Suprapubic skin (tissue), 3 donors: Measurements from ENCODE around the gene SDF2.

Experiments used
- POLR2A ChIP-seq, 2 donors: fragments of 450-650 bp; IDR thresholded peaks; one replicate each; pipeline ENCODE4 v1.6.1; 2017; ENCODE audit warnings: antibody characterized with exemption in 2 of 2, mild to moderate bottlenecking in 2 of 2, moderate library complexity in 2 of 2
- TF ChIP-seq, protein P1 (sequence below), 2 donors: fragments of 200-600 bp in 1 of 2; fragments of 450-650 bp in 1 of 2; sonication (generic) in 1 of 2; IDR thresholded peaks; one replicate each; pipeline ENCODE4 v1.5.1; 2016 to 2019; ENCODE audit warnings: antibody characterized with exemption in 2 of 2, mild to moderate bottlenecking in 1 of 2, moderate library complexity in 1 of 2

DNA sequence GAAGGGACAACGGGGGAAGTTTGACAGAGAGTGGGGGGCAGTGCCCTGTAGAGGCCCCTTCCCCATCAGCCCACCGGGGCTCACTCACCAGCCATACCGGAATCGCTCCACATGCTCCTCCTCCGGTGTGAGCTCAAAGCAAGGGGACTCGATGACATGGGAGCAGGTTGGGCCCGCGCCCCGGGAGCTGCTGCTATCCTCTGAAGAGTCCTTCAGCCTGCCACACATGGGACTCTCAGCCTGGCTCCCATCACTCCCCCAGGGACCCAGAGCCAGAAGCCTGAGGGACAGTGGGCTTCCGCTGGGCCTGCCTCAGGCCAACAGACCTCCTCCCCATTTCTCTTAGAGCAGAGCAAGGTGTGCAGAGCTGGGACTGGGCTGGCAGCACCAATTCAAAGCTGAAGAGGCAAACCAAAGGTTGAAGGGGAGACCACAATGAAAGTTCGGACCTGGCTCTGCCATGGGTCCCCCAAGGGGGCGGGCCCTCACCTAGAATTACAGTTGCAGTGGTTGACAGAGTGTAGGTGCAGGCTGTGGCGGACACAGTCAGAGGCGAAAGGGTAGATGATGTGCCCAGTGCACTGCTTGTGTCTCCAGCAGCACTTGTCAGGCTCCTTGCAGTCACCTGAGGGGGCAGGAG is 42.6 kb upstream of the SDF2 start:
- no peak for TF ChIP-seq POLR2A (IDR thresholded peaks at IDR 0.05)
- TF ChIP-seq, protein P1, sequence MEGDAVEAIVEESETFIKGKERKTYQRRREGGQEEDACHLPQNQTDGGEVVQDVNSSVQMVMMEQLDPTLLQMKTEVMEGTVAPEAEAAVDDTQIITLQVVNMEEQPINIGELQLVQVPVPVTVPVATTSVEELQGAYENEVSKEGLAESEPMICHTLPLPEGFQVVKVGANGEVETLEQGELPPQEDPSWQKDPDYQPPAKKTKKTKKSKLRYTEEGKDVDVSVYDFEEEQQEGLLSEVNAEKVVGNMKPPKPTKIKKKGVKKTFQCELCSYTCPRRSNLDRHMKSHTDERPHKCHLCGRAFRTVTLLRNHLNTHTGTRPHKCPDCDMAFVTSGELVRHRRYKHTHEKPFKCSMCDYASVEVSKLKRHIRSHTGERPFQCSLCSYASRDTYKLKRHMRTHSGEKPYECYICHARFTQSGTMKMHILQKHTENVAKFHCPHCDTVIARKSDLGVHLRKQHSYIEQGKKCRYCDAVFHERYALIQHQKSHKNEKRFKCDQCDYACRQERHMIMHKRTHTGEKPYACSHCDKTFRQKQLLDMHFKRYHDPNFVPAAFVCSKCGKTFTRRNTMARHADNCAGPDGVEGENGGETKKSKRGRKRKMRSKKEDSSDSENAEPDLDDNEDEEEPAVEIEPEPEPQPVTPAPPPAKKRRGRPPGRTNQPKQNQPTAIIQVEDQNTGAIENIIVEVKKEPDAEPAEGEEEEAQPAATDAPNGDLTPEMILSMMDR (IDR thresholded peaks at IDR 0.05), result no peak
